K562 treated with DMSO at 1 percent for 4 hours (cell line): ENCODE measurements around the gene ZNF558. TPM values are rescaled to one million over a fixed set of nuclear protein-coding genes. Genes with fewer than 3 reads are reported as not detected.

Source experiments
- total RNA-seq: library from RNA; unstranded; fragments of 300-600 nt; gene quantifications from 2 replicates; pipeline ENCODE4 v1.2.3, GENCODE V29; 2022; ENCODE audit not compliant: insufficient read depth

The ZNF558 gene
- total RNA-seq: 8.1 and 16.7 TPM in 2 replicates

DNA sequence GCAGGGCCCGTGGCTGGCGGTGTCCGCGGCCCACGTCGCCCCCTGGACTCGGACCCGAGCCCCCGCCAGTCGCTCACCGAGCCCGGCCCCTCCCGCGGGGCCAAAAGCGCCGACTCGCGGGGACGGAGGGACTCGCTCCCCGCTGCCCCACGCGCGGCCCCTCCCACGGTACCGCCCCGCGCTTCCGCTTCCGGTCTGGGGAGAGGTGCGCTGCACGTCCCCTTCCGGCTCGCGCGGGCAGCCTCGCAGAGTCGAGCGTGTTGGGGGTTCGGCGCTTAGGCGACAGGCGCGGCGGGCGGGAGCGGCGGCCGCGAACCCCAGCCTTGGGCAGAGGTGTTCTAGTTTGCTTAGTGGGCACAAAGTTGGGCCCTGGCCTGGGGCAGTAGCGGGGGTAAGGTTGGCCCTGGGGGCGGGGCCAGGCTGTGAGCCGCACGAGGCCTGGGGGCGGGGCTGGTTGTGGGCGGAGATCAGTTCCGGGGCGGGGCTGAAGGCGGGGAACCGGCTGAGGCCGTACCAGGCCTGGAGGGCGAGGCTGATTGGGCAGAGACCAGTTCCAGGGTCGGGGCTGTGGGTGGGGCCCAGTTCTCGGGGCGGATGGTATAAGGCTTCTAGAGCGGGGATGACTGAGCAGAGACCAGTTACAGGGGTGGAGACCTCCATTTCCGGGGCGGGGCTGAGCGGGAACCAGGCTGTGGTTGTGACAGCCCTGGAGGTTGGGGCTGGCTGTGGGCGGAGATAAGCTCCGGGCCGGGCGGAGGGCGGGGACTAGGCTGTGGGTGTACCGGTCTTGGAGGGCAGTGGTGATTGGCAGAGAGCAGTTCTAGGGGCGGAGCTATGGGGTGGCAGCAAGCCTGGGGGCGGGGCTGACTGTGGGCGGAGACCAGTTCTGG, at the start of gene ZNF558, which contains the start of gene MBD3L1:
ZNF558 (minus strand) TSS at position 173 of the 890 bp plus-strand sequence. CDS start 9,645 bp downstream, outside the sequence.
MBD3L1 (plus strand) TSS at position 246 of the 890 bp plus-strand sequence. CDS start 10,302 bp downstream, outside the sequence.

Other genes starting within 250 kb of the ZNF558 start
- gene ADAMTS10, start 221.6 kb downstream of the ZNF558 start, total RNA-seq: 0.46 and 1.1 TPM in 2 replicates
- not detected in 2 replicates for gene NFILZ, start 201.7 kb downstream of the ZNF558 start, total RNA-seq
- gene ACTL9, start 133.5 kb downstream of the ZNF558 start, total RNA-seq: 0.59 TPM in 1 of 2 replicates, not detected in the other
- not detected in 2 replicates for gene OR2Z1, start 110.7 kb downstream of the ZNF558 start, total RNA-seq
- gene MBD3L1, start 73 bp upstream of the ZNF558 start, total RNA-seq: not detected in 2 replicates
- not detected in 2 replicates for gene MUC16, start 178.1 kb upstream of the ZNF558 start, total RNA-seq